ENCODE measurements around the gene RUNX2.

- no peak for TF ChIP-seq CTCF (optimal IDR thresholded peaks at IDR 0.05 in 1 of 3, IDR thresholded peaks at IDR 0.05 in 1 of 3, conservative IDR thresholded peaks at IDR 0.05 in 1 of 3; ENCODE audit: extremely low read depth in 1 of 3, insufficient read depth in 2 of 3, low read length in 3 of 3)
- TF ChIP-seq EZH2 (IDR thresholded peaks at IDR 0.05; ENCODE audit: low read length): no peak
These were observed 298.2 kb downstream of the RUNX2 start for GRCh38 chr6:45626087-45626891.
